GM23338 (cell line): ENCODE results near the gene SLC35B3. TPM values are rescaled to one million over a fixed set of nuclear protein-coding genes. Genes with fewer than 3 reads are reported as not detected.

Source experiments
- ATAC-seq: fragments of 200-7000 bp; cut with Tn5 transposase; 3 replicates; pipeline ENCODE4 v1.9.1; 2020
- DNase-seq: peaks from one replicate; pipeline ENCODE4 v3.0.0-alpha.2; 2015; ENCODE audit warnings: low spot score
- H2AFZ ChIP-seq: fragments of 200-600 bp; sonication (generic); 2 replicates; pipeline ENCODE4 v1.8.0; 2016; ENCODE audit warnings: antibody characterized with exemption, mild to moderate bottlenecking, moderate library complexity
- H3F3A ChIP-seq: fragments of 200-600 bp; sonication (generic); replicated peaks from 2 replicates; pipeline ENCODE4 v1.8.0; 2017; ENCODE audit warnings: antibody characterized with exemption, mixed run types, low read depth
- H3K27ac ChIP-seq: fragments of 200-600 bp; sonication (generic); 2 replicates; pipeline ENCODE4 v1.6.1; 2016; ENCODE audit warnings: low read depth
- H3K27me3 ChIP-seq: fragments of 200-600 bp; sonication (generic); 2 replicates; pipeline ENCODE4 v1.8.0; 2016; ENCODE audit warnings: mild to moderate bottlenecking, mixed run types, moderate library complexity; ENCODE audit not compliant: insufficient read depth
- H3K36me3 ChIP-seq: fragments of 200-600 bp; sonication (generic); 2 replicates; pipeline ENCODE4 v1.8.0; 2016; ENCODE audit warnings: mild to moderate bottlenecking; ENCODE audit not compliant: insufficient read depth
- H3K4me1 ChIP-seq: fragments of 200-600 bp; sonication (generic); 2 replicates; pipeline ENCODE4 v1.8.0; 2016; ENCODE audit warnings: mild to moderate bottlenecking, moderate library complexity; ENCODE audit not compliant: insufficient read depth
- H3K4me2 ChIP-seq: fragments of 200-600 bp; sonication (generic); 2 replicates; pipeline ENCODE4 v1.7.1; 2017; ENCODE audit warnings: mixed run types
- H3K4me3 ChIP-seq: fragments of 200-600 bp; sonication (generic); 2 replicates; pipeline ENCODE4 v1.6.1; 2016; ENCODE audit warnings: mixed run types
- H3K79me2 ChIP-seq: fragments of 200-600 bp; sonication (generic); replicated peaks from 2 replicates; pipeline ENCODE4 v1.8.0; 2017; ENCODE audit warnings: mild to moderate bottlenecking; ENCODE audit not compliant: insufficient read depth
- H3K9me2 ChIP-seq: fragments of 200-600 bp; sonication (generic); 2 replicates; pipeline ENCODE4 v1.8.0; 2017; ENCODE audit not compliant: insufficient read depth
- H4K20me1 ChIP-seq: fragments of 200-600 bp; sonication (generic); replicated peaks from 2 replicates; pipeline ENCODE4 v1.8.0; 2017; ENCODE audit warnings: mild to moderate bottlenecking; ENCODE audit not compliant: insufficient read depth
- H3K27ac Mint-ChIP-seq: 2 replicates; pipeline ENCODE4 v1.8.0; 2020; ENCODE audit warnings: inconsistent platforms, mild to moderate bottlenecking, moderate library complexity, mixed read lengths
- H3K27me3 Mint-ChIP-seq: 3 replicates; pipeline ENCODE4 v1.8.0; 2022; ENCODE audit warnings: low read depth, mild to moderate bottlenecking, moderate library complexity, mixed read lengths, inconsistent platforms; ENCODE audit not compliant: insufficient read depth, poor library complexity
- H3K36me3 Mint-ChIP-seq: 3 replicates; pipeline ENCODE4 v1.8.0; 2021; ENCODE audit warnings: low read depth, mild to moderate bottlenecking, inconsistent platforms, moderate library complexity, mixed read lengths
- H3K4me1 Mint-ChIP-seq: 3 replicates; pipeline ENCODE4 v1.8.0; 2020; ENCODE audit warnings: mild to moderate bottlenecking, inconsistent platforms, mixed read lengths
- H3K4me3 Mint-ChIP-seq: 3 replicates; pipeline ENCODE4 v1.8.0; 2021; ENCODE audit warnings: moderate library complexity, mild to moderate bottlenecking, inconsistent platforms, mixed read lengths
- H3K9me3 Mint-ChIP-seq: 3 replicates; pipeline ENCODE4 v1.8.0; 2020; ENCODE audit warnings: moderate library complexity, mild to moderate bottlenecking, inconsistent platforms, mixed read lengths
- CREB1 ChIP-seq: fragments of 250-450 bp; sonication (Bioruptor Pico); IDR thresholded peaks from 2 replicates; pipeline ENCODE4 v1.5.0; 2020; ENCODE audit warnings: low read depth, mild to moderate bottlenecking, moderate library complexity
- CTCF ChIP-seq, 2 experiments: fragments of 200-600 bp in 1 of 2; sonication (generic) in 1 of 2; conservative IDR thresholded peaks; 2 replicates each; pipeline versions ENCODE4 v1.5.1 to v1.6.1; 2016 to 2017; ENCODE audit warnings: antibody characterized with exemption in 2 of 2, low read depth in 2 of 2, mild to moderate bottlenecking in 2 of 2, moderate library complexity in 1 of 2
- EZH2phosphoT487 ChIP-seq: fragments of 200-600 bp; sonication (generic); IDR thresholded peaks from one replicate; pipeline ENCODE4 v1.8.1; 2018; ENCODE audit warnings: antibody characterized with exemption; ENCODE audit not compliant: unreplicated experiment
- JUNB ChIP-seq: IDR thresholded peaks from one replicate; pipeline ENCODE4 v1.6.1; 2016; ENCODE audit warnings: antibody characterized with exemption; ENCODE audit not compliant: unreplicated experiment
- POLR2AphosphoS5 ChIP-seq: IDR thresholded peaks from 2 replicates; pipeline ENCODE4 v1.6.1; 2016; ENCODE audit warnings: antibody characterized with exemption, low read depth
- STAT1 ChIP-seq: IDR thresholded peaks from one replicate; pipeline ENCODE4 v1.6.1; 2016; ENCODE audit warnings: antibody characterized with exemption; ENCODE audit not compliant: unreplicated experiment
- ZNF114 ChIP-seq: fragments of 250-450 bp; sonication (Bioruptor Pico); IDR thresholded peaks from 2 replicates; pipeline ENCODE4 v1.5.0; 2020; ENCODE audit warnings: mild to moderate bottlenecking, moderate library complexity
- ZNF462 ChIP-seq: fragments of 250-450 bp; sonication (Bioruptor Pico); IDR thresholded peaks from 2 replicates; pipeline ENCODE4 v1.5.0; 2020; ENCODE audit warnings: mild to moderate bottlenecking, moderate library complexity
- polyA plus RNA-seq: library from polyadenylated mRNA; unstranded; fragments of >200 nt; fragmentation: Nextera tagmentation; extraction: Ambion mirVana; gene quantifications from 2 replicates; pipeline ENCODE4 v1.2.1, GENCODE V29; 2016
- total RNA-seq: library from RNA; depleted of rRNA; stranded (reverse); fragments of >200 nt; shearing (Covaris generic); gene quantifications from 2 replicates; pipeline ENCODE4 v1.2.3, GENCODE V29; 2014
- TF ChIP-seq, protein P1 (sequence below): IDR thresholded peaks from 2 replicates; pipeline ENCODE4 v1.6.1; 2016; ENCODE audit warnings: antibody characterized with exemption

SLC35B3 gene
- total and polyA plus RNA-seq, 2 experiments from 2014 or later: 7.5 to 9.0 TPM

DNA sequence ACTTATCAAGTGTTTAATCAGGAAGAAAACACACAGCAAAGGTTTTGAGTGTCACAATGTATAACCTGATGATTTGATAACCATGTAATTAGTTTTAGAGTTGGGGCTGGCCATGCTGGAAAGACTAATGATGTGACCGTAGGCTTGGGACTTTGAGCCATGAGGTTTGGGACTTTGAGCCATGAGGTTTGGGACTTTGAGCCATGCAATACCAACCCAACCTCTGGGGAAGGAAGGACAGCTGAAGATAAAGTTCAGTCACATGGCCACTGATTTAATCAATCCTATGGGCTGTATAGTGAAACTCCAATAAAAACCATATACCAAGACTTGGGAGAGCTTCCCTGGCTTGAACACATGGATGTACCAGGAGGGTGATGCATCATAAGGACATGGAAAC, 32.8 kb downstream of the SLC35B3 start (continued):
- no peak for TF ChIP-seq ZNF462 (CRISPR knock-in tag)
- no peak for TF ChIP-seq JUNB
- no peak for TF ChIP-seq CREB1
- TF ChIP-seq EZH2phosphoT487: no peak
- no peak for TF ChIP-seq STAT1
- no peak for TF ChIP-seq ZNF114 (CRISPR knock-in tag)
- TF ChIP-seq CTCF (conservative IDR thresholded peaks at IDR 0.05; ENCODE audit: low read depth in 2 of 2): no peak

- DNase-seq (no peak), ATAC-seq (no peak)
- no peak overlapping the region for H3K27ac Mint-ChIP-seq
- no peaks in the 10 kb centered on the region for H3K27me3 Mint-ChIP-seq
- Histone ChIP-seq H4K20me1 (no peaks in the 10 kb centered on the region), H3K4me2 (no peak overlapping the region), H3K79me2 (no peaks in the 10 kb centered on the region), H3K36me3 (no peaks in the 10 kb centered on the region), H3K27me3 (no peaks in the 10 kb centered on the region), H3K4me1 (no peaks in the 10 kb centered on the region), H3K9me2 (peaks cover 4% of the 10 kb centered on the region; the same call in 1 of the 2 replicates), H2AFZ (no peak overlapping the region), H3F3A (no peaks in the 10 kb centered on the region), H3K4me3 (no peak overlapping the region), H3K27ac (no peak overlapping the region)
- H3K9me3 Mint-ChIP-seq: no peaks in the 10 kb centered on the region
- no peaks in the 10 kb centered on the region; the same call in 2 of the 3 replicates for H3K36me3 Mint-ChIP-seq
- H3K4me3 Mint-ChIP-seq: no peak overlapping the region
- peaks cover 3% of the 10 kb centered on the region; the same call in 2 of the 3 replicates for H3K4me1 Mint-ChIP-seq
- TF ChIP-seq CTCF (conservative IDR thresholded peaks at IDR 0.05; ENCODE audit: low read depth in 2 of 2) (no peak), POLR2AphosphoS5 (no peak), STAT1 (no peak)
- TF ChIP-seq, protein P1, sequence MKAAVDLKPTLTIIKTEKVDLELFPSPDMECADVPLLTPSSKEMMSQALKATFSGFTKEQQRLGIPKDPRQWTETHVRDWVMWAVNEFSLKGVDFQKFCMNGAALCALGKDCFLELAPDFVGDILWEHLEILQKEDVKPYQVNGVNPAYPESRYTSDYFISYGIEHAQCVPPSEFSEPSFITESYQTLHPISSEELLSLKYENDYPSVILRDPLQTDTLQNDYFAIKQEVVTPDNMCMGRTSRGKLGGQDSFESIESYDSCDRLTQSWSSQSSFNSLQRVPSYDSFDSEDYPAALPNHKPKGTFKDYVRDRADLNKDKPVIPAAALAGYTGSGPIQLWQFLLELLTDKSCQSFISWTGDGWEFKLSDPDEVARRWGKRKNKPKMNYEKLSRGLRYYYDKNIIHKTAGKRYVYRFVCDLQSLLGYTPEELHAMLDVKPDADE: no peak
These were observed 34.7 kb downstream of the SLC35B3 start for GRCh38 chr6:8400663-8401062.
